ENCODE measurements around the gene PAXIP1.
"Not testable (repeated sequence)": the region's sequence is repeated elsewhere in the genome, so short reads cannot be mapped to it uniquely, and the experiment has no call there.

The PAXIP1 gene

DNA sequence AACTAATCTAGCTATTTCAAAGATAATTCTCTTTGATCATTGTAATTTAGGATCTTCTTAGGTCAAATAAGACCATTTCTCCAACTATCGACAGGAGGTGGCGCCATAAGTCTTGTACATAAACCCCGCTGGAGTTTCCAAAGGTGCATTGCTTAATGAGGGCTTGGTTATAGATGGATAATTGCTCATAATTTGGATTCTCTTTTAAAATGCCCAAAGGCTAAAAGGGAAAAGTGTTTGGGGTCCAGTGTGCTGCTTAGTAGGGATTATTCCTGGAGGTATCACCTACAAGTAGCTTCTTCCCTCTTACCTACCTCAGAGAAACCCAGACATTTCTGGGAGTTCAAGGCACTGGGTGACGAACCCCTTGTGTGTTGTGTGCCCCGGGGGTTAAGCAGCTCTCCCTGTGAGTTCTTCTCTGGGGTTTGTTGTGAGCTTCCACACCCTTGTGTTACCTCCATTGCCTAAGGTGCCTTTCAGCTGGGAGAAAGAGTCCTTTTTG lies 75.2 kb downstream of the PAXIP1 start:
- peak overlapping the region; percentile 85 to 98 (median 88) for H3K9ac ChIP-seq (ENCODE audit: low read length in 5 of 5)
- peaks cover 3 to 18% (median 17%) of the 10 kb centered on the region in 5 donors for H3K4me1 ChIP-seq (ENCODE audit: control insufficient read depth in 5 of 5, insufficient read depth in 5 of 5, low read length in 5 of 5)
- peaks cover 0 to 4% (median 0%) of the 10 kb centered on the region in 5 donors for H3K36me3 ChIP-seq (ENCODE audit: control insufficient read depth in 5 of 5, insufficient read depth in 5 of 5, low read length in 5 of 5)
- H3K4me3 ChIP-seq (ENCODE audit: low read depth in 1 of 5, low read length in 5 of 5): peak overlapping the region; percentile 76 to 90 (median 78)
- no peaks in the 10 kb centered on the region for H3K9me3 ChIP-seq (ENCODE audit: control insufficient read depth in 5 of 5, low read length in 5 of 5)
- no peaks in the 10 kb centered on the region for H3K27me3 ChIP-seq (ENCODE audit: control insufficient read depth in 5 of 5, insufficient read depth in 4 of 5, low read length in 5 of 5)
- H3K27ac ChIP-seq (ENCODE audit: low read depth, low read length): peak overlapping the region; percentile 98

DNA sequence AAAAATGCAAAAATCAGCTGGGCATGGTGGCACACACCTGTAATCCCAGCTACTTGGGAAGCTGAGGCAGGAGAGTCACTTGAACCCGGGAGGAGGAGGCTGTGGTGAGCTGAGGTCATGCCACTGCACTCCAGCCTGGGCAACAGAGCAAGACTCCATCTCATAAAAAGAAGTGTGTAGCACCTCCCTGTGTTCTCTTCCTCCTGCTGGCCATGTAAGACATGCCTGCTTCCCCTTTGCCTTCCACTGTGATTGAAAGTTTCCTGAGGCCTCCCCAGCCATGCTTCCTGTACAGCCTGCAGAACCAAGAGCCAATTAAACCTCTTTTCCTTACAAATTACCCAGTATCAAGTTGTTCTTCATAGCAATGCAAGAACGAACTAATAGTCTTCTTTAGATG lies 80.5 kb downstream of the PAXIP1 start:
- not testable (repeated sequence) for H3K36me3 ChIP-seq (ENCODE audit: control insufficient read depth in 5 of 5, insufficient read depth in 5 of 5, low read length in 5 of 5); H3K27me3 ChIP-seq (ENCODE audit: control insufficient read depth in 5 of 5, insufficient read depth in 4 of 5, low read length in 5 of 5); H3K4me3 ChIP-seq (ENCODE audit: low read depth in 1 of 5, low read length in 5 of 5); H3K27ac ChIP-seq (ENCODE audit: low read depth, low read length); H3K4me1 ChIP-seq (ENCODE audit: control insufficient read depth in 5 of 5, insufficient read depth in 5 of 5, low read length in 5 of 5); H3K9me3 ChIP-seq (ENCODE audit: control insufficient read depth in 5 of 5, low read length in 5 of 5); H3K9ac ChIP-seq (ENCODE audit: low read length in 5 of 5)

DNA sequence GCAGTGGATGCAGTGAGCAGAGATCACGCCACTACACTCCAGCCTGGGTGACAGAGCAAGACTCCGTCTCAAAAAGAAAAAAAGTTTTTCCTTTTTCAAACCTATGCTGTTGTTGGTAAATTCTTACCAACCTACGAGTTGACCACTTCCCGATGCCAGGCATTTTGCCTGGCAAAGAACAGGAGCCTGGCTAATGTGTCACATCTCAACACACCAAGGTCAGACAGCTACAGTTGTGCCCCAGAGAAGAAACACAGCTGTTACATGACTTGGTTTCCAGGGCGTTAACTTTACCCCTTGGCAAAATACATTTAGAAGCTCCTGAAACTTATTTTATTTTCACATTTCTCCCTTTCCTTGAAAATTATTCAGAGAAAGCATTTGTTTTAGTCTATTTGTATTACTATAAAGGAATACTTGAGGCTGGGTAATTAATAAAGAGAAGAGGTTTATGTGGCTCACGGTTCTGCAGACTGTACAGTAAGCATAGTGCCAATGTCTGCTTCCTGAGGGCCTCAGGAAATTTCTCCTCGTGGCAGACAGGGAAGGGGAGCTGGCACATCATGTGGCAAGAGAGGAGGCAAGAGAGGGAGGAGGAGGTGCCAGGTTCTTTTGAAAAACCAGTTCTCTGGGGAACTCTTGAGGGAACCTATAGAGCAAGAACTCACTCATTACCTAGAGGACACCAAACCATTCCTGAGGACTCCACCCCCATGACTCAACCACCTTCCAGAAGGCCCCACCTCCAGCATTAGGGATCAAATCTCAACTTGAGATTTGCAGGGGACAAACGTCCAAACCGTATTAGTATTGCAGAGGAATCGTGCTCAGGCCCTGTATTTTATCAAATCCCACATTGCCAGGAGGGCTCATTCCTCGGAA lies 83.3 kb downstream of the PAXIP1 start:
- H3K27ac ChIP-seq (ENCODE audit: low read depth, low read length): no peak overlapping the region
- H3K4me3 ChIP-seq (ENCODE audit: low read depth in 1 of 5, low read length in 5 of 5): no peak overlapping the region
- H3K9me3 ChIP-seq (ENCODE audit: control insufficient read depth in 5 of 5, low read length in 5 of 5): no peaks in the 10 kb centered on the region
- H3K4me1 ChIP-seq (ENCODE audit: control insufficient read depth in 5 of 5, insufficient read depth in 5 of 5, low read length in 5 of 5): peaks cover 0 to 2% (median 0%) of the 10 kb centered on the region in 5 donors
- H3K36me3 ChIP-seq (ENCODE audit: control insufficient read depth in 5 of 5, insufficient read depth in 5 of 5, low read length in 5 of 5): no peaks in the 10 kb centered on the region
- H3K9ac ChIP-seq (ENCODE audit: low read length in 5 of 5): no peak overlapping the region
- peaks cover 10 to 24% (median 14%) of the 10 kb centered on the region in 5 donors for H3K27me3 ChIP-seq (ENCODE audit: control insufficient read depth in 5 of 5, insufficient read depth in 4 of 5, low read length in 5 of 5)

DNA sequence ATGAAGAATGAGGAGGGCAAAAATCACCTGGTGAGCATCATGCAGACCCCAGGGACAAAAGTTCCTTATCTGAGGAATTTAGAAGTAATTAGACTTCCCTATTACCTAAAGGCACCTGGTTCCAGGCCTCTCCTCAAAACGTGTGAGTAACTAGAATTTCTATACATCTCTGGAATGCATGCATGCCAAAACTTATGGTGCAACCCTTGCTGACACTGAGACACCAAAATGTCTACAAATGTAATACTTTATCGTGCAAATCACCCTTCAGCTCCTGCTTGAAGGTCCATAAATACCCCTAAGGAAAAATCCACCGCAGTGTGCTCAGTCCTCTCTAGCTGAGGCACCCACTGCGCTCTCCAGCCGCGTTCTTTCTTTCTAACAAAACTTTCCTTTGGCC lies 84.2 kb downstream of the PAXIP1 start:
- Histone ChIP-seq H3K4me1 (ENCODE audit: control insufficient read depth in 5 of 5, insufficient read depth in 5 of 5, low read length in 5 of 5) (peaks cover 0 to 10% (median 8%) of the 10 kb centered on the region in 5 donors), H3K36me3 (ENCODE audit: control insufficient read depth in 5 of 5, insufficient read depth in 5 of 5, low read length in 5 of 5) (no peaks in the 10 kb centered on the region), H3K9ac (ENCODE audit: low read length in 5 of 5) (no peak overlapping the region), H3K27me3 (ENCODE audit: control insufficient read depth in 5 of 5, insufficient read depth in 4 of 5, low read length in 5 of 5) (peaks cover 18 to 30% (median 20%) of the 10 kb centered on the region in 5 donors), H3K4me3 (ENCODE audit: low read depth in 1 of 5, low read length in 5 of 5) (no peak overlapping the region), H3K9me3 (ENCODE audit: control insufficient read depth in 5 of 5, low read length in 5 of 5) (no peaks in the 10 kb centered on the region), H3K27ac (ENCODE audit: low read depth, low read length) (no peak overlapping the region)

DNA sequence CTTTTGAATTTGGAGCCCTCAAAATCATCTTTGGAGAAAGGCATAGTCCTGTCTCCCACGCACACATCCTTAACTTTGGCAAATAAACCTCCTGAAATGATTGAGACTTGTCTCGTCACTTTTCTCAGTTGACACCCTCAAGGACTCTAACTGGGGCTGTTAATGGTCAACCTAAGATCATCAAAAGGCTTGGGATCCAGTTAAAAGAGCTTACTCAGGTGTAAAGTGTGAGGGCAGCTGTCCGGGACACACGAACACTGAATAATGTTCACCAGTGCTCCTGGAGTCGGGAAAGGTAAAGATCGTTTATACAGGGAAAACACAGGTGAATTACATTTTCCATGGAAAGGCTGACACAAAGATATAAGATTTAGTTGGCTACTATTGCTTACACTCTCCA lies 84.7 kb downstream of the PAXIP1 start:
- Histone ChIP-seq H3K4me1 (ENCODE audit: control insufficient read depth in 5 of 5, insufficient read depth in 5 of 5, low read length in 5 of 5) (peaks cover 0 to 13% (median 9%) of the 10 kb centered on the region in 5 donors), H3K9me3 (ENCODE audit: control insufficient read depth in 5 of 5, low read length in 5 of 5) (no peaks in the 10 kb centered on the region), H3K36me3 (ENCODE audit: control insufficient read depth in 5 of 5, insufficient read depth in 5 of 5, low read length in 5 of 5) (no peaks in the 10 kb centered on the region), H3K9ac (ENCODE audit: low read length in 5 of 5) (no peak overlapping the region), H3K27me3 (ENCODE audit: control insufficient read depth in 5 of 5, insufficient read depth in 4 of 5, low read length in 5 of 5) (peaks cover 18 to 30% (median 20%) of the 10 kb centered on the region in 5 donors), H3K27ac (ENCODE audit: low read depth, low read length) (no peak overlapping the region), H3K4me3 (ENCODE audit: low read depth in 1 of 5, low read length in 5 of 5) (no peak overlapping the region)

DNA sequence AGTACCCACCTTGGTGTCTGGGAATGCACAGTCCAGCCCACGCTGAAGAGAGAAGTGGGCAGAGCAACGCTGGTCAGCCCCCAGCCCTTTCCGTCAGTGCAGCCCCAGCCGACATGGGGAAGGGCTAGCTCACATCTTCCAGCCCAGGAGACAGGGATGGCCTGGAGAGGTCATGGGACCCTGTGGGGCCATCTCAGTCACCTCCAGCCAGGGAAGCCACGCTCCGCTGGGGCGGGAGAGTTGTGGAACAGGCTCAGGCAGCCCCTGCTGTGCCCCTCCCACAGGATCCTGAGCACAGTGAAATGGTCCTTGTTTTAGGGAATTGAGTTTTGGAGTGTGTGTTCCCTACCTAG lies 85.1 kb downstream of the PAXIP1 start:
- H3K4me3 ChIP-seq (ENCODE audit: low read depth in 1 of 5, low read length in 5 of 5): no peak overlapping the region
- peaks cover 0 to 13% (median 9%) of the 10 kb centered on the region in 5 donors for H3K4me1 ChIP-seq (ENCODE audit: control insufficient read depth in 5 of 5, insufficient read depth in 5 of 5, low read length in 5 of 5)
- no peak overlapping the region for H3K9ac ChIP-seq (ENCODE audit: low read length in 5 of 5)
- no peak overlapping the region for H3K27ac ChIP-seq (ENCODE audit: low read depth, low read length)
- peaks cover 18 to 30% (median 20%) of the 10 kb centered on the region in 5 donors for H3K27me3 ChIP-seq (ENCODE audit: control insufficient read depth in 5 of 5, insufficient read depth in 4 of 5, low read length in 5 of 5)
- H3K36me3 ChIP-seq (ENCODE audit: control insufficient read depth in 5 of 5, insufficient read depth in 5 of 5, low read length in 5 of 5): no peaks in the 10 kb centered on the region
- H3K9me3 ChIP-seq (ENCODE audit: control insufficient read depth in 5 of 5, low read length in 5 of 5): no peaks in the 10 kb centered on the region

DNA sequence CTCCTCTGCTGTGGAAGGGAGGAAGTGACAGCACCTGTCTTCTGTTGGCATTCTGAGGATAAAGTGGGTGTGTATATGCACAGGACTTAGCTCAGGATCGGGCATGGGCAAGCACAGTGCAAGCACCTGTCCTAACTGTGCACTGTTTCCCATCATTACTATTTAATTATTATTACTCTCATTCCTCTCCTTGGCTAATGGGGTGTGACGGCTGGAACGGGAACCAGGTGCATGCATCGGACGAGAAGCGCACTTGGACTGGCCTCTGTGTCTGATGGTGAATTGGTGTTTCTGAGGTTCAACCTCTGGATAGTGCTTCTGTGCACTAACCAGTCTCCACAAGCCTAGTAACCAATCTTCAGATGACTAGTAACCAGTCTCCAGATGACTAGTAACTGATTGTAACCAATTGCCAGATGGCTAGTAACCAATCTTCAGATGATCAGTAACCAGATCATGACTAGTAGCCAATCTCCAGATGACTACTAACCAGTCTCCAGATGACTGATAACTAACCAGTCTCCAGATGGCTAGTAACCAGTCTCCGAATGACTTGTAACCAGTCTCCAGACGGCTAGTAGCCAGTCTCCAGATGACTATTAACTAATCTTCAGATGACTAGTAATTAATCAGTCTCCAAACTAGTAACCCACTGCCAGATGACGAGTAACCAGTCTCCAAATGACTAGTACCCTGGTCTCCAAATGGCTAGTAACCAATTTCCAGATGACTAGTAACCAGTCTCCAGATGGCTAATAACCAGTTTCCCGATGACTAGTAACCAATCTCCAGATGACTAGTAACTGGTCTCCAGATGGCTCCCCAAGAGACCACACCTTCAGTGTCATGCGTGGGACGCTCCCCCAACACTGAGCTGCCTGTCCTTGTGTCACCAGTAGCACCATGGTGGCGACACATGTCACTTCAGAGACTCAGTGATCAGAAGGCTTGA lies 85.8 kb downstream of the PAXIP1 start:
- H3K36me3 ChIP-seq (ENCODE audit: control insufficient read depth in 5 of 5, insufficient read depth in 5 of 5, low read length in 5 of 5): no peaks in the 10 kb centered on the region
- H3K4me3 ChIP-seq (ENCODE audit: low read depth in 1 of 5, low read length in 5 of 5): no peak overlapping the region
- no peak overlapping the region for H3K9ac ChIP-seq (ENCODE audit: low read length in 5 of 5)
- peaks cover 18 to 30% (median 20%) of the 10 kb centered on the region in 5 donors for H3K27me3 ChIP-seq (ENCODE audit: control insufficient read depth in 5 of 5, insufficient read depth in 4 of 5, low read length in 5 of 5)
- no peak overlapping the region for H3K27ac ChIP-seq (ENCODE audit: low read depth, low read length)
- peaks cover 0 to 13% (median 9%) of the 10 kb centered on the region in 5 donors for H3K4me1 ChIP-seq (ENCODE audit: control insufficient read depth in 5 of 5, insufficient read depth in 5 of 5, low read length in 5 of 5)
- H3K9me3 ChIP-seq (ENCODE audit: control insufficient read depth in 5 of 5, low read length in 5 of 5): no peaks in the 10 kb centered on the region

DNA sequence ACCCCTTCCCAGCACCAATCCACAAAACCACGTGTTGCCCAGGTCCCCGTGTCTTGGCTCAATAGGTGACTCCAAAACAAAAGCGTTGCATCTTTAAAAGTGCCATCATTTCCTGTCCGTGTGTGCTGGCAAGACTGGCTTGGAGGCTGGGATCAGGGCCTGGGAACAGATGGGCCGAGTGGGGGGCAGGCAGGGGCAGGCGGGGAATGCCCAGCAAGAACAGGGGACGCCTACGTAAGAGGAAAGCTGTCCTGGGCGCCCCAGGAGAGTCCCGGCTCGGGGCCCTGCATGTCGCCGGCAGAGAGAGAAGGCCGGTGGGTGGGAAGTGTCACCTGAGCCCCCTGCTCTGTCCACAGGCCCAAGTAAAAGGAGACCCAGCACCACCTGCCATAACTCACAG lies 86.5 kb downstream of the PAXIP1 start:
- H3K27ac ChIP-seq (ENCODE audit: low read depth, low read length): no peak overlapping the region
- H3K9ac ChIP-seq (ENCODE audit: low read length in 5 of 5): no peak overlapping the region
- no peak overlapping the region for H3K4me3 ChIP-seq (ENCODE audit: low read depth in 1 of 5, low read length in 5 of 5)
- H3K27me3 ChIP-seq (ENCODE audit: control insufficient read depth in 5 of 5, insufficient read depth in 4 of 5, low read length in 5 of 5): peaks cover 18 to 30% (median 20%) of the 10 kb centered on the region in 5 donors
- H3K36me3 ChIP-seq (ENCODE audit: control insufficient read depth in 5 of 5, insufficient read depth in 5 of 5, low read length in 5 of 5): no peaks in the 10 kb centered on the region
- peaks cover 0 to 5% (median under 1%) of the 10 kb centered on the region in 5 donors for H3K9me3 ChIP-seq (ENCODE audit: control insufficient read depth in 5 of 5, low read length in 5 of 5)
- peaks cover 0 to 13% (median 9%) of the 10 kb centered on the region in 5 donors for H3K4me1 ChIP-seq (ENCODE audit: control insufficient read depth in 5 of 5, insufficient read depth in 5 of 5, low read length in 5 of 5)

DNA sequence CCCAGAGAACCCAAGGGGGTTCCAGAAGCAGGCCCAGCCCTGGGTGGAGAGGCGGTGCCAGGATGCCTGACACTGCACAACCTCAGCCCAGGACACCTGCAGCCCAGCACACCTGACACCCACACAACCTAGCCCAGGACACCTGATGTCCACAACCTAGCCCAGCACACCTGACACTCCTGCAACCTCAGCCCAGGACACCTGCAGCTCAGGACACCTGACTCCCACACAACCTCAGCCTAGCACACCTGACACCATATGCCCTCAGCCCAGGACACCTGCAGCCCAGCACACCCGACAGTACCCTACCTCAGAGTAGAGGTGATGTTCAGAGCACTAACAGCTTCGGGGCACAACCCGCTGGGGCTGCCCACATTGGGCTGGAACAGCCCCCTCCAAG lies 87.3 kb downstream of the PAXIP1 start:
- Histone ChIP-seq H3K9me3 (ENCODE audit: control insufficient read depth in 5 of 5, low read length in 5 of 5) (peaks cover 0 to 13% (median 7%) of the 10 kb centered on the region in 5 donors), H3K9ac (ENCODE audit: low read length in 5 of 5) (no peak overlapping the region), H3K27ac (ENCODE audit: low read depth, low read length) (no peak overlapping the region), H3K4me1 (ENCODE audit: control insufficient read depth in 5 of 5, insufficient read depth in 5 of 5, low read length in 5 of 5) (peaks cover 0 to 13% (median 9%) of the 10 kb centered on the region in 5 donors), H3K27me3 (ENCODE audit: control insufficient read depth in 5 of 5, insufficient read depth in 4 of 5, low read length in 5 of 5) (peaks cover 18 to 30% (median 20%) of the 10 kb centered on the region in 5 donors), H3K36me3 (ENCODE audit: control insufficient read depth in 5 of 5, insufficient read depth in 5 of 5, low read length in 5 of 5) (no peaks in the 10 kb centered on the region), H3K4me3 (ENCODE audit: low read depth in 1 of 5, low read length in 5 of 5) (no peak overlapping the region)
